ENCODE measurements around the gene LYPD6.

LYPD6 gene

DNA sequence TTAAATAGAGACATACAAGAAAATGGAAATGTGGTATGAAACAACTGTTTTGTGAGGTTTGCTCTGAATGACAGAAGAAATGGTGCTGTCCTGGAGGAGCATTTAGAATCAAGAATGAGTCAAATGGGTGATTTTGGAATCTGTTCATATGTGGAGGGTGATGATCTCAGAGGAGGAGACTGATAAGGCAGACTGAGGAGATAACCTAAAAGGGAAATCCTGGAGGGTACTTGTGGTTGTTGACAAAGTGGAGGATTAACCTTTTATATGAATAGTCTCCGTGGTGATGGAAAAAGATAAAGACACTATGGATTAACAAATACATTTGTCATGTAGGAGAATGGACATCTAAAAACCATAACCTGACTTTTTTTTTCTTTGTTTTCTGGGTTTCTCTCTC, 183.1 kb downstream of the LYPD6 start:
- no peak for DNase-seq
- no peaks in the 10 kb centered on the region for H3K9me2 ChIP-seq (replicated peaks; ENCODE audit: insufficient read depth, low read length)
- H3K4me1 ChIP-seq (ENCODE audit: low read length) = no peaks in the 10 kb centered on the region
- H3F3A ChIP-seq (ENCODE audit: insufficient read depth, low read length) = no peaks in the 10 kb centered on the region
- H3K9ac ChIP-seq (ENCODE audit: low read length) = no peak overlapping the region
- no peaks in the 10 kb centered on the region for H3K36me3 ChIP-seq (replicated peaks; ENCODE audit: insufficient read depth, low read length)
- H3K27ac ChIP-seq (ENCODE audit: low read length) = no peak overlapping the region
- no peak overlapping the region for H3K4me2 ChIP-seq (ENCODE audit: low read depth, low read length)
- H3K4me3 ChIP-seq (ENCODE audit: low read length) = no peak overlapping the region
- H4K20me1 ChIP-seq (ENCODE audit: insufficient read depth, low read length) = no peaks in the 10 kb centered on the region
- H3K9me3 ChIP-seq (replicated peaks; ENCODE audit: insufficient read depth, low read length) = no peaks in the 10 kb centered on the region
- H3K27me3 ChIP-seq (replicated peaks; ENCODE audit: insufficient read depth, low read length) = no peaks in the 10 kb centered on the region
- TF ChIP-seq, protein P1, sequence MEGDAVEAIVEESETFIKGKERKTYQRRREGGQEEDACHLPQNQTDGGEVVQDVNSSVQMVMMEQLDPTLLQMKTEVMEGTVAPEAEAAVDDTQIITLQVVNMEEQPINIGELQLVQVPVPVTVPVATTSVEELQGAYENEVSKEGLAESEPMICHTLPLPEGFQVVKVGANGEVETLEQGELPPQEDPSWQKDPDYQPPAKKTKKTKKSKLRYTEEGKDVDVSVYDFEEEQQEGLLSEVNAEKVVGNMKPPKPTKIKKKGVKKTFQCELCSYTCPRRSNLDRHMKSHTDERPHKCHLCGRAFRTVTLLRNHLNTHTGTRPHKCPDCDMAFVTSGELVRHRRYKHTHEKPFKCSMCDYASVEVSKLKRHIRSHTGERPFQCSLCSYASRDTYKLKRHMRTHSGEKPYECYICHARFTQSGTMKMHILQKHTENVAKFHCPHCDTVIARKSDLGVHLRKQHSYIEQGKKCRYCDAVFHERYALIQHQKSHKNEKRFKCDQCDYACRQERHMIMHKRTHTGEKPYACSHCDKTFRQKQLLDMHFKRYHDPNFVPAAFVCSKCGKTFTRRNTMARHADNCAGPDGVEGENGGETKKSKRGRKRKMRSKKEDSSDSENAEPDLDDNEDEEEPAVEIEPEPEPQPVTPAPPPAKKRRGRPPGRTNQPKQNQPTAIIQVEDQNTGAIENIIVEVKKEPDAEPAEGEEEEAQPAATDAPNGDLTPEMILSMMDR (IDR thresholded peaks at IDR 0.05; ENCODE audit: low read length) = no peak
- TF ChIP-seq EZH2phosphoT487 (IDR thresholded peaks at IDR 0.05; ENCODE audit: low read length) = no peak
- no peak for TF ChIP-seq EZH2 (optimal IDR thresholded peaks at IDR 0.05; ENCODE audit: low read depth, low read length)
- H2AFZ ChIP-seq (ENCODE audit: low read length) = no peak overlapping the region
- H3K79me2 ChIP-seq (ENCODE audit: low read length) = no peaks in the 10 kb centered on the region

Measured in MM.1S (cell line).